Astrocyte (in vitro differentiated cells and primary cell): ENCODE results near the gene ENOPH1.

Experiments used
- CTCF ChIP-seq: IDR thresholded peaks from 2 replicates; pipeline ENCODE4 v1.5.1; 2011; ENCODE audit warnings: low read depth, mild to moderate bottlenecking, inconsistent platforms, low read length, moderate library complexity; ENCODE audit not compliant: insufficient read depth
- EZH2 ChIP-seq: IDR thresholded peaks from 2 replicates; pipeline ENCODE4 v1.6.1; 2012; ENCODE audit warnings: mild to moderate bottlenecking, low read length, inconsistent platforms; ENCODE audit not compliant: insufficient read depth

- no peak for TF ChIP-seq CTCF
- no peak for TF ChIP-seq EZH2
Measured at GRCh38 chr4:82437285-82438005, 7.1 kb downstream of the ENOPH1 start.
